H1 (cell line): ENCODE measurements around the gene TARDBP. TPM values are rescaled to one million over a fixed set of nuclear protein-coding genes. Genes with fewer than 3 reads are reported as not detected.
A peak's percentile ranks its signal among the peaks of the same experiment; 100 is the strongest.

Source experiments
- CTCF ChIA-PET: fragments of 300-600 bp; sonication (Branson Sonifier 250); formaldehyde crosslinking; loops from one replicate; lab custom pipeline; 2021; ENCODE audit not compliant: partially characterized antibody; lab: Charles Lee
- POLR2A ChIA-PET: fragments of 300-600 bp; sonication (Branson Sonifier 250); formaldehyde crosslinking; loops from one replicate; lab custom pipeline; 2021; ENCODE audit warnings: inconsistent platforms; ENCODE audit not compliant: partially characterized antibody; lab: Charles Lee
- DNase-seq, 2 experiments: peaks; one replicate each; pipeline versions ENCODE4 v3.0.0 to v3.0.0-alpha.2; 2010 to 2022; ENCODE audit warnings: low spot score in 2 of 2, low read depth in 1 of 2, mixed read lengths in 1 of 2
- FAIRE-seq: peaks from 2 replicates; lab custom pipeline; 2011; peaks lifted over from hg19 to GRCh38; lab: Jason Lieb, UNC
- H2AFZ ChIP-seq: 2 replicates; pipeline ENCODE4 v1.8.1; 2012; ENCODE audit warnings: low read length, inconsistent platforms
- H2AK5ac ChIP-seq: 2 replicates; pipeline ENCODE4 v1.6.1; 2013; ENCODE audit warnings: low read depth, low read length
- H2BK120ac ChIP-seq: replicated peaks from 2 replicates; pipeline ENCODE3; 2013; ENCODE audit warnings: low read depth, low read length, inconsistent platforms
- H2BK12ac ChIP-seq: 2 replicates; pipeline ENCODE4 v1.6.1; 2013; ENCODE audit warnings: low read depth, low read length
- H2BK15ac ChIP-seq: 2 replicates; pipeline ENCODE4 v1.6.1; 2013; ENCODE audit warnings: low read length
- H2BK20ac ChIP-seq: 2 replicates; pipeline ENCODE4 v1.6.1; 2013; ENCODE audit warnings: low read length
- H2BK5ac ChIP-seq: 2 replicates; pipeline ENCODE4 v1.6.1; 2013; ENCODE audit warnings: low read depth, low read length
- H3K14ac ChIP-seq: 2 replicates; pipeline ENCODE4 v1.6.1; 2013; ENCODE audit warnings: inconsistent platforms; ENCODE audit not compliant: insufficient read length
- H3K18ac ChIP-seq: 2 replicates; pipeline ENCODE4 v1.6.1; 2013; ENCODE audit warnings: low read length; ENCODE audit errors: extremely low read depth
- H3K23ac ChIP-seq: 2 replicates; pipeline ENCODE4 v1.6.1; 2013; ENCODE audit warnings: inconsistent platforms; ENCODE audit not compliant: insufficient read length
- H3K23me2 ChIP-seq: 2 replicates; pipeline ENCODE4 v1.6.1; 2013; ENCODE audit warnings: low read depth, low read length
- H3K27ac ChIP-seq: 2 replicates; pipeline ENCODE4 v1.6.1; 2011; ENCODE audit warnings: low read depth, low read length, inconsistent platforms
- H3K27me3 ChIP-seq, 4 experiments: replicated peaks in 1 of 4; 1 replicate in 1 of 4; 2 replicates in 3 of 4; pipeline versions ENCODE4 v1.6.1 to v1.8.1; 2011 to 2013; ENCODE audit warnings: low read length in 3 of 4, mild to moderate bottlenecking in 3 of 4, inconsistent platforms in 2 of 4, mixed read lengths in 2 of 4, moderate library complexity in 1 of 4; ENCODE audit not compliant: control insufficient read depth in 3 of 4, insufficient read depth in 3 of 4; ENCODE audit errors: extremely low read depth in 1 of 4
- H3K36me3 ChIP-seq, 4 experiments: 2 replicates each; pipeline versions ENCODE4 v1.6.1 to v1.8.1; 2011 to 2013; ENCODE audit warnings: mild to moderate bottlenecking in 4 of 4, low read length in 3 of 4, moderate library complexity in 2 of 4, control low read depth in 1 of 4, inconsistent platforms in 1 of 4; ENCODE audit not compliant: insufficient read depth in 4 of 4, control insufficient read depth in 2 of 4
- H3K4ac ChIP-seq: replicated peaks from 2 replicates; pipeline ENCODE3; 2013; ENCODE audit warnings: low read length, low read depth, mixed read lengths, inconsistent platforms; ENCODE audit not compliant: insufficient read length
- H3K4me1 ChIP-seq, 4 experiments: replicated peaks in 1 of 4; 1 replicate in 1 of 4; 2 replicates in 3 of 4; pipeline versions ENCODE4 v1.6.1 to v1.8.1; 2011 to 2013; ENCODE audit warnings: low read length in 3 of 4, inconsistent platforms in 2 of 4, mixed read lengths in 1 of 4; ENCODE audit not compliant: insufficient read depth in 4 of 4, control insufficient read depth in 3 of 4
- H3K4me2 ChIP-seq, 2 experiments: 2 replicates each; pipeline versions ENCODE4 v1.6.1 to v1.8.1; 2011 to 2013; ENCODE audit warnings: low read depth in 2 of 2, low read length in 2 of 2, control low read depth in 1 of 2, inconsistent platforms in 1 of 2, mild to moderate bottlenecking in 1 of 2; ENCODE audit not compliant: insufficient read depth in 1 of 2
- H3K4me3 ChIP-seq, 4 experiments: fragments of 200-600, 300-600 bp in 1 of 4; sonication (generic), shearing (Covaris generic), sonication (Bioruptor Twin) in 1 of 4; 2 replicates each; pipeline versions ENCODE4 v1.5.1 to v1.8.1; 2011 to 2016; ENCODE audit warnings: low read length in 4 of 4, low read depth in 3 of 4, control low read depth in 2 of 4, inconsistent platforms in 2 of 4, mild to moderate bottlenecking in 2 of 4, mixed read lengths in 1 of 4, moderate library complexity in 1 of 4; ENCODE audit not compliant: insufficient read depth in 2 of 4; ENCODE audit errors: extremely low read depth in 1 of 4
- H3K56ac ChIP-seq: replicated peaks from 2 replicates; pipeline ENCODE3; 2013; ENCODE audit warnings: low read depth, mild to moderate bottlenecking, mixed read lengths, low read length, inconsistent platforms; ENCODE audit not compliant: insufficient read length
- H3K79me1 ChIP-seq: 2 replicates; pipeline ENCODE4 v1.6.1; 2013; ENCODE audit warnings: low read depth, low read length, control low read depth
- H3K79me2 ChIP-seq, 2 experiments: 2 replicates each; pipeline versions ENCODE4 v1.6.1 to v1.8.1; 2012 to 2013; ENCODE audit warnings: low read length in 2 of 2, mild to moderate bottlenecking in 2 of 2, inconsistent platforms in 1 of 2; ENCODE audit not compliant: insufficient read depth in 2 of 2, control insufficient read depth in 1 of 2
- H3K9ac ChIP-seq, 4 experiments: replicated peaks in 1 of 4; 1 replicate in 1 of 4; 2 replicates in 3 of 4; pipeline versions ENCODE4 v1.6.1 to v1.8.1; 2011 to 2013; ENCODE audit warnings: low read depth in 3 of 4, low read length in 3 of 4, control low read depth in 2 of 4, mild to moderate bottlenecking in 2 of 4, moderate library complexity in 2 of 4, inconsistent platforms in 1 of 4; ENCODE audit errors: extremely low read depth in 1 of 4
- H3K9me3 ChIP-seq, 2 experiments: 2 replicates each; pipeline versions ENCODE4 v1.6.1 to v1.8.1; 2012 to 2013; ENCODE audit warnings: mild to moderate bottlenecking in 2 of 2, moderate library complexity in 2 of 2, control low read depth in 1 of 2, inconsistent platforms in 1 of 2, low read depth in 1 of 2, low read length in 1 of 2, mixed read lengths in 1 of 2; ENCODE audit not compliant: insufficient read depth in 2 of 2
- H4K20me1 ChIP-seq, 2 experiments: replicated peaks in 1 of 2; 2 replicates each; pipeline versions ENCODE3 to v1.8.1; 2011 to 2013; ENCODE audit warnings: inconsistent platforms in 2 of 2, low read length in 2 of 2, mild to moderate bottlenecking in 1 of 2; ENCODE audit not compliant: insufficient read depth in 2 of 2, control insufficient read depth in 1 of 2
- H4K5ac ChIP-seq: 2 replicates; pipeline ENCODE4 v1.6.1; 2013; ENCODE audit warnings: low read length, low read depth, mixed read lengths, inconsistent platforms; ENCODE audit not compliant: insufficient read length
- H4K8ac ChIP-seq: 2 replicates; pipeline ENCODE4 v1.8.0; 2013; ENCODE audit warnings: mild to moderate bottlenecking, moderate library complexity, low read length, inconsistent platforms; ENCODE audit not compliant: insufficient read depth; ENCODE audit errors: extremely low read depth
- H4K91ac ChIP-seq: replicated peaks from 2 replicates; pipeline ENCODE3; 2013; ENCODE audit warnings: low read length, mixed read lengths, inconsistent platforms; ENCODE audit not compliant: insufficient read length
- POLR2A ChIP-seq, 2 experiments: IDR thresholded peaks; 1 replicate in 1 of 2; 2 replicates in 1 of 2; pipeline ENCODE4 v1.6.1; 2011; ENCODE audit warnings: low read depth in 2 of 2, low read length in 2 of 2, mild to moderate bottlenecking in 2 of 2; ENCODE audit errors: control extremely low read depth in 1 of 2
- TBP ChIP-seq: IDR thresholded peaks from 2 replicates; pipeline ENCODE4 v1.6.1; 2011; ENCODE audit warnings: low read depth, low read length, improper control_type of control experiment
- WGBS, 2 experiments: shearing (Covaris generic) in 1 of 2; methylation state at CpG; one replicate each; pipeline versions ENCODE4 v1.1.6 to v1.1.7; 2013 to 2015; ENCODE audit warnings: low lambda C conversion rate in 2 of 2, mixed read lengths in 2 of 2, inconsistent platforms in 1 of 2, low coverage in 1 of 2, missing lambda C conversion rate in 1 of 2; ENCODE audit not compliant: insufficient replicate concordance in 2 of 2, insufficient coverage in 1 of 2, insufficient read length in 1 of 2; ENCODE audit errors: extremely low coverage in 1 of 2, missing lambda C conversion rate in 1 of 2; 5-methylcytosine and 5-hydroxymethylcytosine counted together
- polyA plus RNA-seq, 7 experiments: library from polyadenylated mRNA; depleted of rRNA in 3 of 7; stranded (reverse) in 5 of 7; unstranded in 2 of 7; fragments of >200 nt in 5 of 7; fragments of 200-250 nt in 2 of 7; gene quantifications; 1 replicate in 5 of 7; 2 replicates in 1 of 7; 4 replicates in 1 of 7; pipeline versions ENCODE4 v1.2.1 to v1.2.3, GENCODE V29; 2011 to 2013; ENCODE audit warnings: missing spikeins in 2 of 7, mixed read lengths in 2 of 7
- total RNA-seq: library from RNA; stranded (reverse); fragmentation: NEBNext Ultra II Directional; extraction: Animal tissue kit (Norgen Biotek cat#: 25700); gene quantifications from 2 replicates; pipeline ENCODE4 v1.2.1, GENCODE V29; 2021

Gene TARDBP
- total and polyA plus RNA-seq, 2 of the 8 experiments (the other 6 are each of a cell fraction or from before 2014, with no cell fraction given): 144 to 240 TPM

GRCh38 chr1:11024154-11024873 is 11.9 kb downstream of the TARDBP start:
- Histone ChIP-seq H3K27me3 (no peaks in the 10 kb centered on the region), H4K8ac (no peak overlapping the region; the same call in 1 of the 2 replicates), H4K5ac (no peak overlapping the region), H3K4me3 (no peak overlapping the region), H3K23ac (no peak overlapping the region), H3K4me1 (no peaks in the 10 kb centered on the region; a peak in 1 of 7 replicates), H2BK15ac (no peak overlapping the region), H3K36me3 (peaks cover 22 to 79% (median 52%) of the 10 kb centered on the region in 4 experiments), H2BK12ac (no peak overlapping the region), H3K56ac (no peak overlapping the region), H3K18ac (no peak overlapping the region), H3K23me2 (no peaks in the 10 kb centered on the region), H3K79me1 (no peaks in the 10 kb centered on the region; the same call in 1 of the 2 replicates), H3K27ac (no peak overlapping the region), H3K9me3 (no peaks in the 10 kb centered on the region; a peak in 1 of 4 replicates), H3K79me2 (peaks cover 0 to under 1% of the 10 kb centered on the region in 2 experiments; a peak in 1 of 4 replicates), H2BK5ac (no peak overlapping the region), H4K20me1 (peaks cover 3 to 10% of the 10 kb centered on the region in 2 experiments), H4K91ac (no peak overlapping the region), H3K4me2 (no peak overlapping the region), H2AFZ (no peak overlapping the region), H2AK5ac (no peak overlapping the region), H2BK20ac (no peak overlapping the region), H2BK120ac (no peak overlapping the region), H3K4ac (no peak overlapping the region), H3K14ac (no peak overlapping the region), H3K9ac (no peak overlapping the region)
- ChIA-PET POLR2A (interaction anchor here (1.0 to 2.8 kb wide), 3 partner anchors 9 to 101 kb away, joined by 3 to 18 read pairs (median 9); partner anchors contain the start of gene TARDBP), CTCF (interaction anchor here (0.8 to 1.2 kb wide), 2 partner anchors 13 to 20 kb away, joined by 3 to 4 read pairs; no protein-coding TSS in a partner anchor)
- WGBS, 2 experiments: 85% methylated on average over 3 of the region's 3 CpGs; no CpG with 5 or more reads in 1 of the 2 experiments
- FAIRE-seq (no peak), DNase-seq (no peak)
- peak in 1 of 2 experiments; percentile 36; a peak in 1 of 3 replicates for TF ChIP-seq POLR2A (IDR thresholded peaks at IDR 0.05; ENCODE audit: control extremely low read depth in 1 of 2, low read depth in 2 of 2, low read length in 2 of 2)
- TF ChIP-seq TBP: no peak
